ENCODE measurements around the gene NDUFS1. TPM values are rescaled to one million over a fixed set of nuclear protein-coding genes. Genes with fewer than 3 reads are reported as not detected.
"Not testable (repeated sequence)": the region's sequence is repeated elsewhere in the genome, so short reads cannot be mapped to it uniquely, and the experiment has no call there.

NDUFS1 gene
- total RNA-seq, 6 experiments from 2014 or later = 89.2 to 135 (median 105) TPM

- Histone ChIP-seq H3K4me3 (no peak overlapping the region), H3K27me3 (no peaks in the 10 kb centered on the region), H3K36me3 (peaks cover 0 to 5% (median 0%) of the 10 kb centered on the region in 4 donors), H3K9me3 (no peaks in the 10 kb centered on the region), H3K4me1 (no peaks in the 10 kb centered on the region), H3K27ac (no peak overlapping the region)
- no peak for ATAC-seq
- intact Hi-C loops (cut with DNase I) = no loop called here
- 94% methylated on average over 3 of the region's 3 CpGs for WGBS (ENCODE audit: insufficient coverage, low coverage, low lambda C conversion rate, missing lambda C conversion rate)
- TF ChIP-seq CTCF (IDR thresholded peaks at IDR 0.05) (no peak), POLR2A (IDR thresholded peaks at IDR 0.05) (no peak)
- no peak for DNase-seq
Measured at GRCh38 chr2:206112108-206112507, 47.1 kb downstream of the NDUFS1 start.

- Histone ChIP-seq H3K4me3 (no peak overlapping the region), H3K36me3 (peaks cover 0 to 3% (median 0%) of the 10 kb centered on the region in 4 donors), H3K27me3 (no peaks in the 10 kb centered on the region), H3K9me3 (no peaks in the 10 kb centered on the region), H3K27ac (no peak overlapping the region), H3K4me1 (no peaks in the 10 kb centered on the region)
- DNase-seq = no peak
- intact Hi-C loops (cut with DNase I) = no loop called here
- TF ChIP-seq POLR2A (IDR thresholded peaks at IDR 0.05) = no peak
- TF ChIP-seq CTCF (IDR thresholded peaks at IDR 0.05) = no peak
- WGBS (ENCODE audit: insufficient coverage, low coverage, low lambda C conversion rate, missing lambda C conversion rate) = 45% methylated on average over 6 of the region's 7 CpGs
- ATAC-seq = no peak
Measured at GRCh38 chr2:206108713-206109112, 50.5 kb downstream of the NDUFS1 start.

- DNase-seq (no peak), ATAC-seq (no peak)
- Histone ChIP-seq H3K9me3 (no peaks in the 10 kb centered on the region), H3K36me3 (no peaks in the 10 kb centered on the region), H3K27me3 (no peaks in the 10 kb centered on the region), H3K4me3 (no peak overlapping the region), H3K27ac (no peak overlapping the region), H3K4me1 (no peaks in the 10 kb centered on the region)
- intact Hi-C loops (cut with DNase I) = no loop called here
- TF ChIP-seq POLR2A (IDR thresholded peaks at IDR 0.05) (no peak), CTCF (IDR thresholded peaks at IDR 0.05) (no peak)
- 90% methylated on average over 2 of the region's 5 CpGs for WGBS (ENCODE audit: insufficient coverage, low coverage, low lambda C conversion rate, missing lambda C conversion rate)
Measured at GRCh38 chr2:206105541-206105940, 53.7 kb downstream of the NDUFS1 start.

GRCh38 chr2:206105038-206105437, 54.2 kb downstream of the NDUFS1 start:
- TF ChIP-seq CTCF (IDR thresholded peaks at IDR 0.05) = no peak
- no peak for TF ChIP-seq POLR2A (IDR thresholded peaks at IDR 0.05)
- DNase-seq (no peak), ATAC-seq (no peak)
- no peaks in the 10 kb centered on the region for H3K36me3 ChIP-seq
- 89% methylated on average over 3 of the region's 4 CpGs for WGBS (ENCODE audit: insufficient coverage, low coverage, low lambda C conversion rate, missing lambda C conversion rate)
- no peaks in the 10 kb centered on the region for H3K4me1 ChIP-seq
- no peaks in the 10 kb centered on the region for H3K27me3 ChIP-seq
- no peak overlapping the region for H3K27ac ChIP-seq
- intact Hi-C loops (cut with DNase I) = no loop called here
- no peaks in the 10 kb centered on the region for H3K9me3 ChIP-seq
- no peak overlapping the region for H3K4me3 ChIP-seq

- H3K27ac ChIP-seq; H3K36me3 ChIP-seq; H3K4me1 ChIP-seq; H3K9me3 ChIP-seq; H3K27me3 ChIP-seq; H3K4me3 ChIP-seq; ATAC-seq; intact Hi-C loops (cut with DNase I): not testable (repeated sequence)
- DNase-seq = peak in 1 of 3 donors; percentile 34
- WGBS (ENCODE audit: insufficient coverage, low coverage, low lambda C conversion rate, missing lambda C conversion rate) = 84% methylated on average over 11 of the region's 19 CpGs
Measured at GRCh38 chr2:206098872-206099271, 60.4 kb downstream of the NDUFS1 start.

All from right lobe of liver (tissue), 6 donors.